K562 (cell line): ENCODE results near the gene PCNX2. TPM values are rescaled to one million over a fixed set of nuclear protein-coding genes. Genes with fewer than 3 reads are reported as not detected.

Experiments used
- ATAC-seq: fragments of 200-7000 bp; cut with Tn5 transposase; 3 replicates; pipeline ENCODE4 v1.9.1; 2020; ENCODE audit warnings: moderate library complexity
- BruUV-seq: library from RNA; stranded (reverse); fragments of 400-500 nt; replicated peaks from 2 replicates; lab custom pipeline; 2021; lab: Mats Ljungman, UMichigan
- CTCF ChIA-PET: fragments of 300-600 bp; formaldehyde crosslinking; extraction: SDS; loops from one replicate; lab custom pipeline; 2021; ENCODE audit warnings: low intra/inter-chr PET ratio; lab: Yijun Ruan, JAX
- POLR2A ChIA-PET: fragments of 300-600, 350-650 bp; sonication (Branson Sonifier 250); formaldehyde crosslinking; extraction: SDS; loops from one replicate; lab custom pipeline; 2021; ENCODE audit warnings: antibody characterized with exemption, inconsistent platforms; lab: Yijun Ruan, JAX
- DNase-seq, 4 experiments: peaks; one replicate each; pipeline versions ENCODE4 v3.0.0 to v3.0.0-alpha.2; 2011 to 2018; ENCODE audit warnings: low spot score in 3 of 4, mixed read lengths in 3 of 4; ENCODE audit errors: extremely low read depth in 1 of 4
- FAIRE-seq: peaks from 2 replicates; lab custom pipeline; 2011; peaks lifted over from hg19 to GRCh38; lab: Jason Lieb, UNC
- H2AFZ ChIP-seq: 2 replicates; pipeline ENCODE4 v1.6.0; 2011; ENCODE audit warnings: low read depth, low read length, control low read depth, inconsistent platforms
- H3K27ac ChIP-seq: fragments of 200-600 bp; 3 replicates; pipeline ENCODE4 v1.8.0; 2011; ENCODE audit warnings: low read depth, mild to moderate bottlenecking, control low read depth, inconsistent platforms, low read length, moderate library complexity, mixed read lengths; ENCODE audit errors: extremely low read depth
- H3K27me3 ChIP-seq, 2 experiments: fragments of 300-600 bp in 1 of 2; 2 replicates in 1 of 2; 3 replicates in 1 of 2; pipeline versions ENCODE4 v1.6.0 to v1.8.0; 2011; ENCODE audit warnings: inconsistent platforms in 2 of 2, low read length in 2 of 2, mild to moderate bottlenecking in 1 of 2, mixed read lengths in 1 of 2, moderate library complexity in 1 of 2; ENCODE audit not compliant: control insufficient read depth in 2 of 2, insufficient read depth in 2 of 2
- H3K36me3 ChIP-seq: fragments of 300-600 bp; 3 replicates; pipeline ENCODE4 v1.8.0; 2011; ENCODE audit warnings: mild to moderate bottlenecking, low read length, inconsistent platforms; ENCODE audit not compliant: control insufficient read depth, insufficient read depth
- H3K4me1 ChIP-seq, 2 experiments: fragments of 200-600 bp in 1 of 2; replicated peaks in 1 of 2; 2 replicates in 1 of 2; 3 replicates in 1 of 2; pipeline versions ENCODE4 v1.5.1 to v1.8.0; 2011; ENCODE audit warnings: inconsistent platforms in 2 of 2, low read length in 2 of 2, mild to moderate bottlenecking in 1 of 2, mixed read lengths in 1 of 2, moderate library complexity in 1 of 2; ENCODE audit not compliant: control insufficient read depth in 2 of 2, insufficient read depth in 2 of 2
- H3K4me2 ChIP-seq: 2 replicates; pipeline ENCODE4 v1.6.1; 2011; ENCODE audit warnings: low read length, control low read depth, inconsistent platforms, mixed read lengths; ENCODE audit not compliant: insufficient read depth
- H3K4me3 ChIP-seq: fragments of 200-600 bp; sonication (generic), shearing (Covaris generic); 2 replicates; pipeline ENCODE4 v1.5.1; 2016; ENCODE audit warnings: control low read depth, inconsistent platforms
- H3K79me2 ChIP-seq: fragments of 200-600 bp; 3 replicates; pipeline ENCODE4 v1.8.0; 2011; ENCODE audit warnings: low read length, inconsistent platforms; ENCODE audit not compliant: control insufficient read depth, insufficient read depth
- H3K9ac ChIP-seq, 2 experiments: 2 replicates each; pipeline versions ENCODE4 v1.6.0 to v1.6.1; 2011; ENCODE audit warnings: low read depth in 2 of 2, low read length in 2 of 2, control low read depth in 1 of 2, inconsistent platforms in 1 of 2, mild to moderate bottlenecking in 1 of 2, mixed read lengths in 1 of 2; ENCODE audit not compliant: insufficient read depth in 1 of 2
- H3K9me1 ChIP-seq: one replicate; pipeline ENCODE4 v1.6.0; 2011; ENCODE audit warnings: inconsistent platforms, mild to moderate bottlenecking, low read length, moderate library complexity; ENCODE audit not compliant: control insufficient read depth, insufficient read depth
- H3K9me3 ChIP-seq: replicated peaks from 2 replicates; pipeline ENCODE4 v1.5.1; 2011; ENCODE audit warnings: low read depth, low read length, inconsistent platforms; ENCODE audit not compliant: control insufficient read depth, insufficient read depth
- H4K20me1 ChIP-seq: replicated peaks from 2 replicates; pipeline ENCODE4 v1.6.1; 2011; ENCODE audit warnings: low read length, inconsistent platforms, mixed read lengths; ENCODE audit not compliant: control insufficient read depth, insufficient read depth
- ARHGAP35 ChIP-seq: fragments of 450-650 bp; IDR thresholded peaks from 2 replicates; pipeline ENCODE4 v1.6.1; 2018; ENCODE audit not compliant: partially characterized antibody
- ESRRB ChIP-seq: fragments of 250-450 bp; sonication (Bioruptor Pico); IDR thresholded peaks from 2 replicates; pipeline ENCODE4 v1.5.0; 2020; ENCODE audit warnings: mild to moderate bottlenecking, moderate library complexity, borderline replicate concordance
- ID3 ChIP-seq, 2 experiments: fragments of 250-450 bp in 1 of 2; fragments of 450-650 bp in 1 of 2; sonication (Bioruptor Pico) in 1 of 2; IDR thresholded peaks; 2 replicates each; pipeline versions ENCODE4 v1.6.1 to v1.8.0; 2016 to 2021; ENCODE audit warnings: mild to moderate bottlenecking in 2 of 2, moderate library complexity in 2 of 2, missing compliant biosample characterization in 1 of 2, missing genetic modification characterization in 1 of 2
- JUNB ChIP-seq: fragments of 450-650 bp; formaldehyde crosslinking; conservative IDR thresholded peaks from 2 replicates; pipeline ENCODE4 v1.4.0; 2020; ENCODE audit warnings: mild to moderate bottlenecking
- KHSRP ChIP-seq: fragments of 450-650 bp; IDR thresholded peaks from 2 replicates; pipeline ENCODE4 v1.6.1; 2017
- MEF2D ChIP-seq: conservative IDR thresholded peaks from 2 replicates; pipeline ENCODE4 v1.6.1; 2016; ENCODE audit warnings: low read depth, missing genetic modification characterization, missing compliant biosample characterization
- ZNF12 ChIP-seq: sonication (generic); formaldehyde crosslinking; IDR thresholded peaks from 2 replicates; pipeline ENCODE4 v1.4.0; 2020; ENCODE audit warnings: mild to moderate bottlenecking, missing genetic modification reagents
- ZNF347 ChIP-seq: fragments of 450-650 bp; formaldehyde crosslinking; IDR thresholded peaks from 2 replicates; pipeline ENCODE4 v1.4.0; 2020; ENCODE audit warnings: low read depth, mild to moderate bottlenecking, moderate library complexity
- ZNF384 ChIP-seq: IDR thresholded peaks from 2 replicates; pipeline ENCODE4 v1.6.1; 2012; ENCODE audit warnings: low read depth, low read length, improper control_type of control experiment
- WGBS: fragments of 100-300 bp; shearing (Covaris generic); methylation state at CpG from one replicate; pipeline ENCODE4 v1.1.6; 2016; ENCODE audit warnings: low coverage, mixed read lengths; ENCODE audit not compliant: insufficient coverage; ENCODE audit errors: missing lambda C conversion rate; 5-methylcytosine and 5-hydroxymethylcytosine counted together
- in situ Hi-C: fragments of 300-500 bp; cut with MboI; formaldehyde crosslinking; loops from 4 replicates; pipeline ENCODE4 v1.15.0; 2018; ENCODE audit warnings: inconsistent platforms, mixed read lengths
- intact Hi-C: fragments of 100-400 bp; cut with micrococcal nuclease; formaldehyde crosslinking; loops from 2 replicates; pipeline ENCODE4 v1.14.2; 2022
- polyA plus RNA-seq, 8 experiments: library from polyadenylated mRNA; depleted of rRNA in 4 of 8; stranded (reverse) in 5 of 8; unstranded in 3 of 8; fragments of >200 nt; fragmentation: Nextera tagmentation in 2 of 8; fragmentation: Illumina TruSeq in 1 of 8; extraction: Ambion mirVana in 2 of 8; extraction: Trizol in 1 of 8; gene quantifications; 2 replicates each; pipeline versions ENCODE4 v1.2.1 to v1.2.3, GENCODE V29; 2011 to 2014; ENCODE audit warnings: inconsistent platforms in 1 of 8, missing spikeins in 1 of 8
- total RNA-seq, 7 experiments: library from RNA; depleted of rRNA in 6 of 7; stranded (reverse); fragments of >200 nt in 6 of 7; fragmentation: Illumina TruSeq in 2 of 7; extraction: Trizol in 2 of 7; gene quantifications; 2 replicates each; pipeline versions ENCODE4 v1.2.1 to v1.2.3, GENCODE V29; 2011 to 2021; ENCODE audit warnings: low replicate concordance in 1 of 7
- TF ChIP-seq, protein P1 (sequence below): fragments of 450-650 bp; IDR thresholded peaks from 2 replicates; pipeline ENCODE4 v1.6.1; 2017; ENCODE audit warnings: antibody characterized with exemption, mild to moderate bottlenecking
- TF ChIP-seq, protein P2 (sequence below): fragments of 150-350 bp; IDR thresholded peaks from 2 replicates; pipeline ENCODE4 v1.6.1; 2014; ENCODE audit warnings: low read depth, mild to moderate bottlenecking, low read length, borderline replicate concordance

Gene PCNX2
- total and polyA plus RNA-seq, 9 of the 15 experiments (the other 6 are each of a cell fraction or from before 2014, with no cell fraction given), result 0.07 to 0.33 TPM; not detected in 7

DNA sequence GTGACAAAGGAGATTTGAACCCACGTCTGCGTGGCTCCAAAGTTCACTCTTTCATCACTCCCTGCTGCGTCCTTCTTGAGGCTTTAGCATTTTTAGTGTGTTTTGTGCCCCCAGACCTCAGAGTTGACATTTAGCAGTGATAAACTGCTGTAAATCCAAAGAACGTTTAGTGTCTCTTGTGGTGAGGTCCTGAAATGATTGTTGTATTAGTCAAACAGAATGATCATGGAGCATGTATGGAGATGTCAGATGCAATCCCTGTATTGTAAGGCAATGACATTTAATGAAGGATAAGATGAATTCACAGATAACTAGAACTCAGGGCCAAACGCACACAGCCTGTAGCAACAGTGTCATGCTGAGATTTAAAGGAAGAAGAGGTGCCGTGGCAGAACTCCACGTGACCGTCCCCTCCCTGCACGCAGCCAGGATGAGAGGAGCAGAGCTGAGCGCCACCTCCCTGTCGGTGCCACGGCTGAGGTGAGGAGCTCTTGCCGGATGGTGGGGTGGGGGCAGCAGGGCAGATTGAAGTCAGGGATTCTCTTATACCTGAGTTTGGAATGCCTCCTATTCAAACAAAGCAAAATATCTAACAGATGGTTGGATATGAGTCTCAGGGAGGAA, 315.1 kb downstream of the PCNX2 start:
- Histone ChIP-seq H3K36me3 (peaks cover 10% of the 10 kb centered on the region; the same call in 2 of the 3 replicates), H4K20me1 (no peaks in the 10 kb centered on the region), H3K4me3 (no peak overlapping the region), H3K27me3 (peaks cover 15 to 25% of the 10 kb centered on the region in 2 experiments; a peak in 4 of 5 replicates), H2AFZ (no peak overlapping the region), H3K4me2 (no peak overlapping the region), H3K9me1 (no peaks in the 10 kb centered on the region), H3K27ac (no peak overlapping the region), H3K9ac (no peak overlapping the region), H3K9me3 (no peaks in the 10 kb centered on the region), H3K4me1 (peaks cover 0 to 3% of the 10 kb centered on the region in 2 experiments; a peak in 1 of 5 replicates), H3K79me2 (no peaks in the 10 kb centered on the region)
- DNase-seq, result no peak
- WGBS, result 50% methylated on average over 13 of the region's 13 CpGs
- CTCF ChIA-PET, result no interaction called here
- TF ChIP-seq ZNF347 (no peak), ARHGAP35 (no peak), ESRRB (CRISPR knock-in tag) (no peak), MEF2D (no peak), ZNF384 (no peak), ID3 (CRISPR knock-in tag; IDR thresholded peaks at IDR 0.05) (no peak), ID3 (tag; IDR thresholded peaks at IDR 0.05) (no peak), JUNB (no peak), KHSRP (no peak), ZNF12 (CRISPR knock-in tag) (no peak)
- TF ChIP-seq, protein P1, sequence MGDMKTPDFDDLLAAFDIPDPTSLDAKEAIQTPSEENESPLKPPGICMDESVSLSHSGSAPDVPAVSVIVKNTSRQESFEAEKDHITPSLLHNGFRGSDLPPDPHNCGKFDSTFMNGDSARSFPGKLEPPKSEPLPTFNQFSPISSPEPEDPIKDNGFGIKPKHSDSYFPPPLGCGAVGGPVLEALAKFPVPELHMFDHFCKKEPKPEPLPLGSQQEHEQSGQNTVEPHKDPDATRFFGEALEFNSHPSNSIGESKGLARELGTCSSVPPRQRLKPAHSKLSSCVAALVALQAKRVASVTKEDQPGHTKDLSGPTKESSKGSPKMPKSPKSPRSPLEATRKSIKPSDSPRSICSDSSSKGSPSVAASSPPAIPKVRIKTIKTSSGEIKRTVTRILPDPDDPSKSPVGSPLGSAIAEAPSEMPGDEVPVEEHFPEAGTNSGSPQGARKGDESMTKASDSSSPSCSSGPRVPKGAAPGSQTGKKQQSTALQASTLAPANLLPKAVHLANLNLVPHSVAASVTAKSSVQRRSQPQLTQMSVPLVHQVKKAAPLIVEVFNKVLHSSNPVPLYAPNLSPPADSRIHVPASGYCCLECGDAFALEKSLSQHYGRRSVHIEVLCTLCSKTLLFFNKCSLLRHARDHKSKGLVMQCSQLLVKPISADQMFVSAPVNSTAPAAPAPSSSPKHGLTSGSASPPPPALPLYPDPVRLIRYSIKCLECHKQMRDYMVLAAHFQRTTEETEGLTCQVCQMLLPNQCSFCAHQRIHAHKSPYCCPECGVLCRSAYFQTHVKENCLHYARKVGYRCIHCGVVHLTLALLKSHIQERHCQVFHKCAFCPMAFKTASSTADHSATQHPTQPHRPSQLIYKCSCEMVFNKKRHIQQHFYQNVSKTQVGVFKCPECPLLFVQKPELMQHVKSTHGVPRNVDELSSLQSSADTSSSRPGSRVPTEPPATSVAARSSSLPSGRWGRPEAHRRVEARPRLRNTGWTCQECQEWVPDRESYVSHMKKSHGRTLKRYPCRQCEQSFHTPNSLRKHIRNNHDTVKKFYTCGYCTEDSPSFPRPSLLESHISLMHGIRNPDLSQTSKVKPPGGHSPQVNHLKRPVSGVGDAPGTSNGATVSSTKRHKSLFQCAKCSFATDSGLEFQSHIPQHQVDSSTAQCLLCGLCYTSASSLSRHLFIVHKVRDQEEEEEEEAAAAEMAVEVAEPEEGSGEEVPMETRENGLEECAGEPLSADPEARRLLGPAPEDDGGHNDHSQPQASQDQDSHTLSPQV, result no peak
- TF ChIP-seq, protein P2, sequence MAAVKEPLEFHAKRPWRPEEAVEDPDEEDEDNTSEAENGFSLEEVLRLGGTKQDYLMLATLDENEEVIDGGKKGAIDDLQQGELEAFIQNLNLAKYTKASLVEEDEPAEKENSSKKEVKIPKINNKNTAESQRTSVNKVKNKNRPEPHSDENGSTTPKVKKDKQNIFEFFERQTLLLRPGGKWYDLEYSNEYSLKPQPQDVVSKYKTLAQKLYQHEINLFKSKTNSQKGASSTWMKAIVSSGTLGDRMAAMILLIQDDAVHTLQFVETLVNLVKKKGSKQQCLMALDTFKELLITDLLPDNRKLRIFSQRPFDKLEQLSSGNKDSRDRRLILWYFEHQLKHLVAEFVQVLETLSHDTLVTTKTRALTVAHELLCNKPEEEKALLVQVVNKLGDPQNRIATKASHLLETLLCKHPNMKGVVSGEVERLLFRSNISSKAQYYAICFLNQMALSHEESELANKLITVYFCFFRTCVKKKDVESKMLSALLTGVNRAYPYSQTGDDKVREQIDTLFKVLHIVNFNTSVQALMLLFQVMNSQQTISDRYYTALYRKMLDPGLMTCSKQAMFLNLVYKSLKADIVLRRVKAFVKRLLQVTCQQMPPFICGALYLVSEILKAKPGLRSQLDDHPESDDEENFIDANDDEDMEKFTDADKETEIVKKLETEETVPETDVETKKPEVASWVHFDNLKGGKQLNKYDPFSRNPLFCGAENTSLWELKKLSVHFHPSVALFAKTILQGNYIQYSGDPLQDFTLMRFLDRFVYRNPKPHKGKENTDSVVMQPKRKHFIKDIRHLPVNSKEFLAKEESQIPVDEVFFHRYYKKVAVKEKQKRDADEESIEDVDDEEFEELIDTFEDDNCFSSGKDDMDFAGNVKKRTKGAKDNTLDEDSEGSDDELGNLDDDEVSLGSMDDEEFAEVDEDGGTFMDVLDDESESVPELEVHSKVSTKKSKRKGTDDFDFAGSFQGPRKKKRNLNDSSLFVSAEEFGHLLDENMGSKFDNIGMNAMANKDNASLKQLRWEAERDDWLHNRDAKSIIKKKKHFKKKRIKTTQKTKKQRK, result no peak
- no peak for ATAC-seq
- in situ Hi-C loops (no loop called here), intact Hi-C loops (no loop called here)
- BruUV-seq, result no TSS peak
- POLR2A ChIA-PET, result interaction anchor here (0.6 to 2.0 kb wide), 3 partner anchors 14 to 21 kb away, joined by 4 to 7 read pairs (median 6); no protein-coding TSS in a partner anchor
- no peak for FAIRE-seq
